GM18867 (cell line): ENCODE results near the gene SHISA5.

Experiments
- ATAC-seq: cut with Tn5 transposase; IDR thresholded peaks from one replicate; pipeline ENCODE4 v1.9.1; 2021; ENCODE audit warnings: mild to moderate bottlenecking, moderate library complexity; ENCODE audit not compliant: unreplicated experiment

The SHISA5 gene

DNA sequence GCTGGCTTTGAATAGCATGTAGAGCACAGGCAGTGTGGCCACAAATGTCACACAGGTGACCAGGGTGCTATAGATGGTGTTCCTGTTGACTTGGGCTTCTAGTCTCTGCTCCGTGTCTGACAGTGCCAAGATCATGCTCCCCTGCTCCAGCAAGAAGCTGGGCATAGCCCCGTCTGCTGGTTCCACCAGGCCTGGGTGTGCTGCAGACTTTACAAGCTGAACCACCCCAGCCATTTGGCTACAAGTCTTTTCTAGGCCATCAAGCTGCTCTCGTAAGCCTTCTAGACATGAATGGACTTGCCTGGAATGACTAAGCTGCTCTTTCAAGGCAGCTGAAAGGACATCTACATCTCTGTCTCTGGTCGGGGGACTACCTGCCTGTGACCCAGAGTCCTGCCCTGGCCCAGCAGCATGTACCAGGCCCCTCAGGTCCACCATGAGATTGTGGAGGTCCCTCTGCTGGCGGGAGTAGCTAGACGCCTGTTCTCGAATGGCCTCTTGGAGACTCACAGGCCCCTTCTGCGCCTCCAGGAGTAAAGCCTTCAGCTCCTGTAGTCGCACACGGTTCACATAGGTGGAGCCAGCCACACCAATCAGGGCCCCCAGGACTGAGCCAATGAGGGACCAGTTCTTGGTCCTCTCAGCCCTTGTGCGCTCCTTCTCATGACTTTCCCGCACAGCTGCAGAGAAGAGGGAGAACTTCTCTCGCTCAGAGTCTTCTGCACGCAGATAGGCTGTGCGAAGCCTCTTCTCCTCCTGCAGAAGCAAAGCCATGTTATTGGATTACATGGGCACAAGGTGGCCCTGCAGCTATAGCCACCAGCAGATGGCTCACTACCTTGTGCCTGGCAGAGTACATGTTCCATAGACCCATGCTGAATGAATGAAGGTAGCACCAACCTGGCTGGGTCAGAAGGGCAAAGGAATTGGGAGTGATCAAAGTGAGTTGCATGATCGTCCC, 71.3 kb downstream of the SHISA5 start:
- ATAC-seq = no peak

DNA sequence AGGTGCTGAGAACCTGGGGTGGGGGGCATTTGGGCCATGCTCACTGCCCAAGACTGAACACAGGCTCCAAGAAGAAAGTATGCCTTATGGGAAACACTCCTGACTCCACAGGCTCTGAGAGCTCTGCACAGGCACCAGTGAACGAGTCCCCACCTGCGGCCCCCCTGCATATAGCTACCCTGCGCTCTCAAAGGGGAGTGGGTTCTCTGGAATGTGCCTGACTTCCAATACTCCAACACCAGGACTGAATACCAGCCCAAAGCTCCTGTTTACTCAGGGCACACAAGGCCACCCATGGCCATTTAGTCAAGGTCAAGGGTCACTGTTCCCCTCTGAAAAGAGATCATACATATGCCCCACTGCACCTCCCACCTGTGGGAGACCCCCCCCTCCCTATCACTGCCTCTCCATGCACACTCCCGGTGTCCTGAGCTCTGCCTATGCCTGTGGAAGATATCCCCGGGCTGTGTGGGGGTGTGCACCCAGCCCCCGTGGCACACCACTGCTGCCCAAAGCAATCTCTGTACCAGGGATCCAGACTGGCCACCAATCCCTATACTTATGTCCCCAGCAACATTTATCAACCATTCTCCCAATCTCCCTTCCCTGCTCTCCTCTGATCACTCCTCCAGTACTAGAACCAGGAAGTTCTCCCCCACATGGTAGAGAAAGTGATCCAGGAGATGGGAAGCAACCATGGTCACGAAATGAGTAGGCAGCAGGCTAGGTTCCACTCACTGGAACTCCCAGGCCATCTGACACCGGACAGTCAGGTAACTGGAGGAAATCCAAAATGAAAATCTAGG, 72.5 kb downstream of the SHISA5 start:
- no peak for ATAC-seq

DNA sequence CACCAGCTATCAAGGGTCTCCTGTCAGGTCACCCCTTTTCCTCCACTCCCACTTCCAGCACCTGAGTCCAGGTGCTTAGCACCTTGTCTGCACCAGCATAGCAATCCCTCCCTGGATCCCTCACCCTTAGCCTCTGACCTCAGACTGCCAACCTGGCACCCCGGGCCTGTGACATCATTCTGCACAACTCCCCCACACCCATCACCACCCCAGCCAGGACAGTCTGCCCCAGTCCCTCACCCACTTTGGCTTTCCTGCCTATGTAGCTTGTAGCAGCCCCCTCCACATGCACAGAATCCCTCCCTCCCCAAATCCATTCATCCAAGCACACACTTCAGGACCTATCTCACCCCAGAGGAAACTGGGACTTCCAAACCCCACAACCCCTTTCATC, 73.3 kb downstream of the SHISA5 start:
- ATAC-seq = no peak

DNA sequence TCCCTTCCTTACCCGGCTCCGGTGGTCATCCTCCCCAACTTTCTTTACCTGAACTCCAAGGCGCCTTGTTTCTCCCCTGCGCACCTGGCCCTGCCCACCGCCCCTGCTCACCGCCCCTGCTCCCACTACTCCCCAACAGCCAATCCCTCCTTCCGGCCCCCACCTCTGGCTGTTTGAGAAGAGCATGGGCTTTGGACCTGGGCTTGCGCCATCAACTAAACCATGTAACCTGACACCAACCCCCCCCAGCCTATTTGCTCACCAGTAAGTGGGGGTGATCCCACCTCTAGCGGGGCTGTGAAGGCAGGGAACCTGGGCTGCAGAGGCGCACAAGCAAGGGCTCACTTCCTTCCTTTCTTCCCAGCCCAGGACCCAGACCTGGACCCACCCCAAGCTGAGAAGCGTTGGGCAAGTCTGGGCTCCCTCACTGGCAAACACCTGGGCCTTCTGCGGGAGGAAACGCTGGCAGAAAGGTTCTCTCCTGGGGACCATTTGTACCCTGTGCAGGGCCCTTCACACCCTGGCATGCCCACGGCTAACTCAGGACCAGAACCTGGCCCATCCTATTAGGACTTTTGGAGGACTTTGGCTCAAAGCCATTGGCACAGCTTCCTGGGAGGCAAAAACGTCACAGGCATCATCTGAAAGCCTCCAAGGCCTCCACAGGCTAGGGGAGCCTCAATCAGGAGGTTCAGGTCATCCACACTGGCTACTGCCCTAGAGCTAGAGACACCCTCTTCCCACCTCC, 73.8 kb downstream of the SHISA5 start, which contains the start of gene PLXNB1:
Gene PLXNB1 (minus strand): TSS at position 127 of the 748 bp plus-strand sequence. CDS start 5,475 bp downstream, outside the sequence.
- no peak for ATAC-seq

DNA sequence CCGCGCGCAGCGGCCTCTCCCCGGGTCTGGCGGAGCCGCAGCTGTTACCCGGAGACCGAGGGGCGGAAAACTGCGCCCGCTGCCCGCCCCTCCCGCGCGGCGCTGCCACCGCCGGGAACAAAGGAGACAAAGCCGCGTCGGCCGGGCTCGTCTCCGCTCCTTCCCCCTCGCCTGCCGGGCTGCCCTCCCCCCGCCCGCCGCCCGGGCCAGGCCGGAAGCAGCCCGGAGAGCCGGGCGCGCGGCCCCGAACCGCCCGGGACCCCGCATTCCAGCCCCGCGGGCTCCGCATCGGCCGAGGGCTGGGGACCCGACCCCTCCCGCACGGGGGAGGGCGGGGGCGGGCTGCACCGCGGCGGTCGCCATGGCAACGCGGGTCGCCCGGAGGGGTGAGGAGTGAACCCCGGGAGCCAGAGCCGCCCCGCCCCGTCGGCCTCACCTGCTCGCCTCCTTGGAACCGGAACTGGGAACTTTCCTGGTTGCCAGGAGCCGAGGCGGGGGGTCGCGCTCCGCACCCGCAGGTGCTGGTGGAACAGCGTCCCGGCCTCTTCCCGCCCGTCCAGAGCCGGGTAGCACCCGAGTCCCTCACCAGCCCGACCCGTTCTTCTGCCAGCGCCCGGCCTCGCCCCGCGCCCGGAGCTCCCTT, 74.5 kb downstream of the SHISA5 start:
- no peak for ATAC-seq

DNA sequence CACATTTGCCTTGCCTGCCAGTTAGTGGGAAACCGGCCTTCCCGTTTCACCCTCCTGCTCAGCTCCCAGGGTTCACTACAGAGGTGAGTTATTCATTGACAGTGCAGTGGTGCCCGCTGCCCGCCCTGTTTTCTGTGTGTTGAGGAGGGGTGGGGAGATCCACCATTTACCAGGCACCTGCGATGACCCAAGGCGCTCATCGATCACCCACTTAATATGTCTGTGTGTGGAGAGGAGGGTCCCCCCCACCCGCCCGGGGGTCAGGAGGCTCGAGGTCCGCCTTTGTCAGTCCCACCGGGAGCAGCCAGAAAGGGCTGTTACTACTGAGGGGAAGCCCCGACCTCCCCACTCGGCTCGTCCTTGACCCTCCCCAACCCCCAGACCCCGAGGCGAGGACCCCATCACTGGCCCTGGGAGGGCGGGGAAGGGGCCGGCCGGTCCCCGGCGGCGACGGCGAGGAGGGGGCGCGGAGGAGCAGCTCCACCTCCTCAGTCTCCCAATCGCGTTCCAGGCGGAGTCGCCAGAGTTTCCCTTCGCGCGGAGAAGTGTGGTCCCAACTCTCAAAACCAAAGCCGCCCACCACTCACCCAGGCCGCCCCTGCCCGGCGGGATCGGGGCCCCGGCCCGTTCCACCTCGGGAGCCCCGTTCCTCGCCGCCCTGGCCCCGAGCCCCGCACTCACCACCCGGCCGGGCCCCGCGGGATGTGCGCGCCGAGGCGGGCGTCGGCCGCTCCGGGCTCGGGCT, 75.2 kb downstream of the SHISA5 start:
- ATAC-seq = no peak

DNA sequence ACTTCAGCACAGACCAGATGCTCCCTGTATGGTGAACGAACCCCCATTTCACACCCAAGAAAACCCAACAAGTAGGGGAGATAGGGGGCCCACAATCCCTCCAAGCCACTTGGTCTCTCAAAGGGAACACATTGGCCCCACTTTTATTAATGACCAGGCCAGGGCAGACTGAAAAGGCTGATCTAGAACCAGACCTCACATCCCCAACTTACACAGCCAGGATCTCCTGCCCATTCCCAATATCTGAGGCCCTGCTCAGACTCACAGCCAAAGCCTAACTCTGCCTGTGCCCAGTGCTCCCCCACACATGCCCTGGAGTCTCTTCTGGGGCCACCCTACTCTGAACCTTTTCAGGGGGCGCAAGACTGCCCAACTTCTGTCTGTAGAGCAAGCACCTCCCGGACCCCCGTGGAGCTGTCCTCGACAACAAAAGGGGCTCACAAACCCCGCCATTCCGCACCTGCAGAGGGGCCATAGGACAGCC, 75.8 kb downstream of the SHISA5 start:
- ATAC-seq = no peak

DNA sequence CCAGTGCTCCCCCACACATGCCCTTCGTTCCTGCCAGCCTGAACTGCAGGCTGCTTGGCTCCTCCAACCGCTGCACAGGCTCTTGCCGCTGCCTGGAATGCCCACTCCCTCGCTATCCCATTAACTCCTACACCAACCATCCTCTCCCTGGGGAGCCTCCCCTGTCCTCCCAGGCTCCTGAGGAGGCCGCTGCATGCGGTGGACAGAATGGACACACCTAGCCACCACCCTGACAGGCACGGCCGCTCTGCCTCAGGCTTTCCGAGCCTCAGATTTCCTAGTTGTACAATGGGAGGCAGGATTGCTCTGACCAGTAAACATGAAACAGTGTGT, 76.4 kb downstream of the SHISA5 start:
- no peak for ATAC-seq

DNA sequence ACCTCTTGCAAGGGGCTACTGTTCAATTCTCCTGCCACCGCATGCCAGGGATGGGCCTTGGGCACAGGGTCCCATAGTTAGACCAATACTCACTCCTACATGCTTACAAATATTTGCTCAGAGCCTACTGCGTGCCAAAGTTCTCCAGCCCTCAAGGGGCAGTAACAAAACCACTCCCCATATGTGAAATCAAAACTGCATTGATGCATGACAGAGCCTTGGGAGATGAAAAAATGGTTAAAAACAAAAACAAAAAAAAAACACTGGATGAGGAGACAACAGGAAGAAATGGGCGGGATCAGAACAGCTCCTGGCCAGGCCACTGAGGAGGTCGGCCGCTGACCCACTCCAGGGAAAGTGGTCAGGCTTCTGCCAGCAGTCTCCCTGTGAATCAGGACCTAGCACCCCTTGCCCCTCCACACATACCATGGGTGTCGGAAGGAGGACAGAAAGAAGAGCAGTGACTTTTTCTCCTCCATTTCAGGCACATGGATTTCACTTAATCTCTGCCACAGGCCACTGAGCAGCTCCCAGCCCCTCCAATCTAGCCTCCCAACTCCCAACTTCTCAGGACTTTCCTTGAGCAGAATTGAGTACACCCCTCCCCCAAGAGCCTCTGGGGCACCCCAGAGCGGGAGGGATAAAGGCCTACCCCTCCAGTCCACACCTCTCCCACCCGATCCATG, 76.9 kb downstream of the SHISA5 start:
- no peak for ATAC-seq

DNA sequence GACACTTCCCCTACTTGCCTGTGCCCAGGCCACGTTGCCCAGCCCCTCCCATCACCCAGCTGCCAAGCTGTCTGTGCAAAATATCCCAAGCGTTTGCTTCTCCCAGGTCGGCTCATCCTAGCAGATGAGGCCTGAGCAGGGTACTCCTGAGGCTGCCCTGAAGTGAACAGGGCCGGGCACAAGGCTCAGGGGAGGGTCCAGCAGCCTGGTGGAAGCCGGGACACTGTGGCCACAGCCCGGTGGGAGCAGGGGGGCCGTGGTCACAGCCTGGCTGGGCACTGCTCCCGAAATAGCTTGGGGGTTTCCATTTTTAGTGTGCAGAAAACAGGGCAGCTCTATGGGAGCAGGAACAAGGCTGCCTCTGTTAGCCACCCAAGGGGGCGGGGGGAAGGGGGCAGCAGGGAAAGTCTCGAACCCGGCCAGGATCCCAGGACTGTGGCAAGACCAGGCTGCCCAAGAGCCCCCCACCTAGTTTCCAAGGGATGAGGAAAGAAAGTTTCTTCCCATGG, 77.5 kb downstream of the SHISA5 start:
- ATAC-seq = no peak

DNA sequence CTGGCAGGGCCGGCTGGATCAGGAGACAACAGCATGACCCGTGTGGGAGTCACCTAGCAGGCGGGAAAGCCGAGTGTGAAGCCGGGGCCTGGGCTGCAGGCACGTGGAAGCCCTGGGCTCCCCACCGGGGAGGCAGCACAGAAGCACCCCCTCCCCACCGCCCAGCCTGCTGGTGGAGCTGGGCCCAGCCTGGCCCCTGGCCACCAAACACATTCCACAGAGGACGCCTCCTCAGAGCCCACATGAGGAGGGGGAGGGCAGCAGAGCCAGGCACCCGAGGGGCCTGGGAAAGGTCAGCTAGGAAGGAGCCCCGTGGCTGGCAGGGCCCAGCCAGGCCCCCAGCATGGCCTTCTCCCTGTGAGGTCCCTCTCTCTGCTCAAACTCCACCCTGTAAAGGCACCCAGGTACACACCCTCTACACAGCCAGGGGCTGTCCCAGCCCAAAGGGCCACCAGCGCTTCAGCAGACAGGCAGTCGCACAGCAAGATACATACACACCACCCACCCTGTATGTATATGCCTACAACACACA, 78.6 kb downstream of the SHISA5 start:
- ATAC-seq = no peak

DNA sequence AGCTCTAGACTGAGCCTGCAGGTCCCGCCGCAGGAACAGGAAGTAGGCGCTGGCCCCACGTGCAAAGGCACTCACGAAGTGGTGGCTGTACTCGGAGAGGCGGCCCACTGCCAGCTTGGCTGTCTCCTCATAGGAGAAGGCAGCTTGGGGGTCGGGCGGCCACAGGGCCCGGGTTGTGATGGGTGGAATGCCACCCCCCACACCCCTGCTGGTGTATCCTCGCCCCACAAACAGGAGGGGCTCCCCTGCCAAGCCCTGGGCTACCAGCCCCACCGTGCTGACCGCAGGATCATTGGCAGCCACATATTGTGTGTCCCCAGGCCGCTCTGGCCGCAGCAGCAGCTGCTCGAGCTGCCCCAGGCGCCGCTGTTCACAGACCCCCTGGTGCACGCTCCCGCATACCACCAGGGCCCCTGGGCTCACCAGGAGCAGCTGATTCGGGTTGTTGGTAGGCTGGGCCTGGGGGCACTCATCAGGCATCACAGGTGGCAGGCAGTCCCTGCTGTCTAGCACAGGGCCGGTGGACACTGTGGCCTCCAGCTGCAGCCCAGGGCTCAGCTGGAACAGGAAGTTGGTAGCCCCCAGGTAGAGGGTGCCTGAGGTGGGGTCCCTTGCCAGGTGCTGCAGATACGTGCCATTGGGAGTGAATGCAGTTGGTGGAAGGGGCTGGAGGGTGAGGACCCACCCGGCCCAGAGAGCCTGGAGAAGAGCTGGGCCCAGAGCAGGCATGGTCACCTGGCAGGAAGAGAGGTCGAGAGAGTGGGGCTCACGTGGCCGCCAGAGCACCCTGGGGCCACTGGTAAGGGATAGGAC, 79.9 kb downstream of the SHISA5 start:
- no peak for ATAC-seq

DNA sequence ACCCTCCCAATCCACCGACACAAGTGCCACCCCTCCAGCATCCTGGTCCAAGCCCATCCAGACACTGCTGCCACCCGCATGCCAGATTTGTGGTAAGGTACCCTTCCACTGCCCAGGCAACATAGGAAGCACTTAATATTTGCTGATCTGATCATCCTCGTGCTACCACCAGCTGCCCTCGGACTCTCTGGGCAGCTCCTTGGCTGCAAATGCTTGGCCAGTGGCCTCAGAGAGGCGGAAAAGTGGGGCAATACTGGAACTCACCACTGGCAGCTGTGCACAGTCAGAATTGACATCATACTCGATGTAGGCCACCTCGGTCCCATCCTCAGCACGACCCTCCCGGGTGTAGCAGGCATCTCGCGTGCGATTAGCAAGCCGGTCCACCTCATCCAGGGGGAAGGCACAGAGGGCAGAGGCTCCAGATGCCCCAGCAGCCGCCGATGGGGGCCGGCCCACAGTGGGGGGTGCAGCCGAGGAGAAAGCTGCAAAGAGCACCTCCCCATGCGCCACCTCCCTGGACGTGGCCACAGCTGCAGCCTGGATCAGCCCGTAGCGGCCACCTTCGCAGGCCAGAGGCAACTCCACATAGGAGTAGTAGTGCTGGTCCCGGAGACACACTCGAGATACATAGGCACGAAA, 80.6 kb downstream of the SHISA5 start:
- ATAC-seq = no peak

DNA sequence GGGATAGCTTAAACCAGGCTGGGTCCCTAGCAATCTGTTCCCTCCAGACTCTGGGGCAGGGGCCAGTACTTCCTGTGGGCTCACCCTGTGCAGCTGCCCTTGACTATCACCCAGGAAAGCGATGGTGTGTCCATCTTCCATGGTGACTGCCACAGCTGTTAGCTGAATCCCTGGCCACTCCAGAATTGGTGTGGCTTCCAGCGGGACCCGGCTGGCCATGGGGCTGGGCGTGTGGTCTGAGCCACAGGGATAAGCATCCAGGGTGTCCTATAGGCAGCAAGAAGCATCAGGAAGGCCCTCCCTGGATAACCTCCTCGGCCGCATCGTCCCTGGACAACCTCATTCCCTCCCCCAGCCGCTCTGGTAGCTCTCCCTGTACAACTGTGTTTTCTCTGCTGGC, 81.3 kb downstream of the SHISA5 start:
- ATAC-seq = no peak

DNA sequence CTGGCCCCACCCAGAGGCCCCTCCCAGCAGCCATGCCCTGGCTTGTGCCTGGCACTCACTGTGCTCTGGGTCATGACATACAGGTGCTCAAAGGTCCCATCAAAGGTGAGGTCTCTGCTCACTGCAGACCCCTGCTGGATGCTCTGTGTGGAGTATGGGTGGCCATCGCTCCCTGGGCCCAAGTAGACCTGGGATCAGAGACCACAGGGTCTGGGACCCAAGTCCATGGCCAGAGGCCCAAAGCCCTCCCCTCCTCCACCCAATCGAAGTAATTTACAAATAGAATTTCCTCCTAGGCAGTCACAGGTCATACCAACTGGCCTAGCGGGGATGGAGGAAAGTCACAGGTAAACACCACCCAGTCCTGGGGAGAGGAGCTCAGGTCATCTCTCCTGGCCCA, 81.7 kb downstream of the SHISA5 start:
- ATAC-seq = no peak

DNA sequence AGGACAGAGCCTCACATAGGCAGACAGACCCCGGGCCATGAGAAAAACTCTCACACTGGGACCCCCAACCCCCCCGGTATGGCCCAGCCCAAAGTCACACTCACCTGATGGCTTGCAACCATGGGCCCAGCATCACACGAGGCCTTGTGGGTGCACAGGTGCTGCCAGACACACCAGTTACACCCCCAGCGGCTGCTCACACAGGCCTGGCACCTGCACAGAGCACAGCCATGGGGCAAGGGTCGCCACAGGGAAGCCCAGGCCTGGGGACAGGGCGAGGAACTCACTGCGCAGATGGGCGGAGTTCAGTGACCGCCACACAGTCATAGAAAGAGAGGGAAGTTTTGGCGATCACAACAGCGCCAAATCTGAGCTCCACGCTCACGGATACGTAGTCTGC, 83.4 kb downstream of the SHISA5 start:
- ATAC-seq = no peak

DNA sequence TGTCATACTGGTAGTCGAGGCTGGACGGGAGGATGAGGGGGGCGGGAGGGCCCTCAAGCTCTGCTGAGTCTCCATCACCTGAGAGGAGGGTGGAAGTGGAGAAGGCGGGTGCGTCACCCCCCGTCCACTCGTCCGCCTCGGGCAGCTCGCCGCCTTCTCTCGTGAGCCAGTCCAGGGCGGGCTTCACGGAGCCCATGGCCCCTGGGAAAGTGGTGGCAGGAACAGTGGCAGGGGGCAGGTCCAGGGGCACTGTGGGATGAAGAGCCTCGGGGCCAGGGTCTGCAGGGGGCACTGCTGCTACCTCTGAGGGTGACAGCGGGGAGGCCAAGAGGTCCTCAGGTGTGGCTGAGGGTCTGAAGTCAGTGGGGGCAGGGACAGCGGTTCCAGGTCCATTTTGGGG, 84.4 kb downstream of the SHISA5 start:
- ATAC-seq = no peak

DNA sequence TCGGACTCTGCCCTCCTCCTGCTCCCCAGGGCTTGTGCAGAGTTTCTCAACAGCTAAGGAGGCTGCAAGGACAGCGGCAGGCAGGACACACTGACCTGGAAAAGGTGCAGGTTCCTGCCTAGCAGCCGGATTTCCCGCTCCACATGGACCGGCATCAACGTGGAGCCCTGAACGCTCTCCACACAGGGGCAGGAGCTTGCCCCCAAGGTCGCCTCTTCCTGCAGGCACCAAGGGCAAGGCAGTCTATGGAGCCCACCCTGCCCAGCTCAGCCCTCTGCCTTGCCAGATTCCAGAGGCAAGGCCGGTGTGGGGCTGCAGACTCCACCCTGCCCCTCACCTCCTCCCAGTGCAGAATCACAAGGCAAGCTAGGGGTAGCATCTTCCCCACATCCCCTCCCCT, 84.8 kb downstream of the SHISA5 start:
- ATAC-seq = no peak
